ENCODE results near the gene LHPP.

DNA sequence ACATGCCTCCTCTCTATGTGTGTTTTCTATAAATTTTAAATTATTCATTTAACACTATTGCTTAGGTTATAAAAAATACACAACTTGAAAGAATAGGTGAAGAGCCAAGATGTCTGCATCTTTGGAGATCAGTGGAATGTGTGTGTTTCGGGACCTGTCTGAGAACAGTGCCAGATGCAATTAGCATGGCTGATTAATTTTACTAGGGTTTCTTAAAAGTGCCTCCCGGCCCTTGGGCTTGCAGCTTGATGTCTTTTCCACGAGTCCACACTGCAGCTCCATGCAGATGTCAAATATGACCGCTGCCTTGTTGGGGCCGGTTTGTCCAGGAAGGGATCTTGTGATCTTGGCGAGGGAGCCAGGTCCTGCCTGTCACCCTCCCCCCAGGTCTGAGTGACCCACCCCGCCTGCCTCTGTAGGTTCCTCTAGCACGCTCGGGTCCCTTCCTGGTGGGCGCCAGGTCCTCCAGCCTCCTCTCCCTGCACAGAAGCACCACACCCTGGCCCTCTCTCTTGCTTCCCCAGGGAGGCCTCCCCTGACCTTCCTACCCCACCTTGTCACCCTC is 20.7 kb downstream of the LHPP start:
- TF ChIP-seq, protein P1, sequence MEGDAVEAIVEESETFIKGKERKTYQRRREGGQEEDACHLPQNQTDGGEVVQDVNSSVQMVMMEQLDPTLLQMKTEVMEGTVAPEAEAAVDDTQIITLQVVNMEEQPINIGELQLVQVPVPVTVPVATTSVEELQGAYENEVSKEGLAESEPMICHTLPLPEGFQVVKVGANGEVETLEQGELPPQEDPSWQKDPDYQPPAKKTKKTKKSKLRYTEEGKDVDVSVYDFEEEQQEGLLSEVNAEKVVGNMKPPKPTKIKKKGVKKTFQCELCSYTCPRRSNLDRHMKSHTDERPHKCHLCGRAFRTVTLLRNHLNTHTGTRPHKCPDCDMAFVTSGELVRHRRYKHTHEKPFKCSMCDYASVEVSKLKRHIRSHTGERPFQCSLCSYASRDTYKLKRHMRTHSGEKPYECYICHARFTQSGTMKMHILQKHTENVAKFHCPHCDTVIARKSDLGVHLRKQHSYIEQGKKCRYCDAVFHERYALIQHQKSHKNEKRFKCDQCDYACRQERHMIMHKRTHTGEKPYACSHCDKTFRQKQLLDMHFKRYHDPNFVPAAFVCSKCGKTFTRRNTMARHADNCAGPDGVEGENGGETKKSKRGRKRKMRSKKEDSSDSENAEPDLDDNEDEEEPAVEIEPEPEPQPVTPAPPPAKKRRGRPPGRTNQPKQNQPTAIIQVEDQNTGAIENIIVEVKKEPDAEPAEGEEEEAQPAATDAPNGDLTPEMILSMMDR (IDR thresholded peaks at IDR 0.05), result no peak
- TF ChIP-seq POLR2A (IDR thresholded peaks at IDR 0.05), result no peak

Measured in heart left ventricle (tissue), 13 donors.